ENCODE results near the gene MCF2L2.
"Not testable (repeated sequence)": the region's sequence is repeated elsewhere in the genome, so short reads cannot be mapped to it uniquely, and the experiment has no call there.

The MCF2L2 gene

GRCh38 chr3:183443395-183444385 lies 15.3 kb upstream of the MCF2L2 start:
- no peak for DNase-seq

GRCh38 chr3:183442994-183443393 lies 14.6 kb upstream of the MCF2L2 start:
- DNase-seq: no peak

- not testable (repeated sequence) for DNase-seq
Measured at GRCh38 chr3:183440521-183440920, 12.1 kb upstream of the MCF2L2 start.

GRCh38 chr3:183439515-183439914 lies 11.1 kb upstream of the MCF2L2 start:
- DNase-seq: no peak

GRCh38 chr3:183438735-183439134 lies 10.3 kb upstream of the MCF2L2 start:
- no peak for DNase-seq

GRCh38 chr3:183437666-183438564 lies 9.5 kb upstream of the MCF2L2 start:
- DNase-seq: no peak

- no peak for DNase-seq
Measured at GRCh38 chr3:183437061-183437460, 8.6 kb upstream of the MCF2L2 start.

GRCh38 chr3:183435661-183436060 lies 7.2 kb upstream of the MCF2L2 start:
- no peak for DNase-seq

- DNase-seq: no peak
Measured at GRCh38 chr3:183434992-183435391, 6.6 kb upstream of the MCF2L2 start.

- DNase-seq: no peak
Measured at GRCh38 chr3:183434503-183434902, 6.1 kb upstream of the MCF2L2 start.

GRCh38 chr3:183430325-183430957 lies 2.0 kb upstream of the MCF2L2 start:
- no peak for DNase-seq

GRCh38 chr3:183427876-183428446 lies 458 bp downstream of the MCF2L2 start:
- DNase-seq: peak; percentile 37

GRCh38 chr3:183427196-183427875 lies 1.1 kb downstream of the MCF2L2 start:
- no peak for DNase-seq

- not testable (repeated sequence) for DNase-seq
Measured at GRCh38 chr3:183418807-183419206, 9.6 kb downstream of the MCF2L2 start.

- DNase-seq: no peak
Measured at GRCh38 chr3:183411216-183411922, 17.1 kb downstream of the MCF2L2 start.

- DNase-seq: no peak
Measured at GRCh38 chr3:183410759-183411158, 17.7 kb downstream of the MCF2L2 start.

- no peak for DNase-seq
Measured at GRCh38 chr3:183410280-183410679, 18.1 kb downstream of the MCF2L2 start.

GRCh38 chr3:183409219-183409618 lies 19.2 kb downstream of the MCF2L2 start:
- no peak for DNase-seq

GRCh38 chr3:183401678-183402077 lies 26.7 kb downstream of the MCF2L2 start:
- DNase-seq: no peak

GRCh38 chr3:183400352-183400751 lies 28.1 kb downstream of the MCF2L2 start:
- peak; percentile 31 for DNase-seq

- DNase-seq: no peak
Measured at GRCh38 chr3:183396662-183397391, 31.6 kb downstream of the MCF2L2 start.
